ENCODE results near the gene RCAN2.

Gene RCAN2

GRCh38 chr6:46331461-46331860, 159.8 kb downstream of the RCAN2 start:
- no peak for DNase-seq

- DNase-seq = no peak
These were observed 161.7 kb downstream of the RCAN2 start for GRCh38 chr6:46329568-46329967.

- DNase-seq = no peak
These were observed 163.5 kb downstream of the RCAN2 start for GRCh38 chr6:46327779-46328178.

GRCh38 chr6:46325561-46326530, 165.4 kb downstream of the RCAN2 start:
- DNase-seq = peak in 12 of 14 donors; percentile 9 to 63 (median 50)

GRCh38 chr6:46324706-46325105, 166.5 kb downstream of the RCAN2 start:
- peak in 1 of 14 donors; percentile 21 for DNase-seq

- no peak for DNase-seq
These were observed 167.2 kb downstream of the RCAN2 start for GRCh38 chr6:46323966-46324622.

GRCh38 chr6:46323312-46323965, 167.8 kb downstream of the RCAN2 start:
- no peak for DNase-seq

- no peak for DNase-seq
These were observed 170.7 kb downstream of the RCAN2 start for GRCh38 chr6:46320505-46320904.

- DNase-seq = no peak
These were observed 175.7 kb downstream of the RCAN2 start for GRCh38 chr6:46315589-46315988.

- no peak for DNase-seq
These were observed 178.6 kb downstream of the RCAN2 start for GRCh38 chr6:46312654-46313053.

GRCh38 chr6:46310196-46310595, 181.1 kb downstream of the RCAN2 start:
- DNase-seq = no peak

- no peak for DNase-seq
These were observed 184.8 kb downstream of the RCAN2 start for GRCh38 chr6:46306431-46306830.

- no peak for DNase-seq
These were observed 185.4 kb downstream of the RCAN2 start for GRCh38 chr6:46305833-46306232.

GRCh38 chr6:46305236-46305635, 186.0 kb downstream of the RCAN2 start:
- DNase-seq = no peak

- DNase-seq = no peak
These were observed 188.4 kb downstream of the RCAN2 start for GRCh38 chr6:46302816-46303215.

- DNase-seq = no peak
These were observed 189.1 kb downstream of the RCAN2 start for GRCh38 chr6:46302176-46302575.

- DNase-seq = no peak
These were observed 192.0 kb downstream of the RCAN2 start for GRCh38 chr6:46299253-46299652.

GRCh38 chr6:46296586-46296985, 194.7 kb downstream of the RCAN2 start:
- no peak for DNase-seq

- no peak for DNase-seq
These were observed 197.5 kb downstream of the RCAN2 start for GRCh38 chr6:46293641-46294316.

- DNase-seq = no peak
These were observed 199.4 kb downstream of the RCAN2 start for GRCh38 chr6:46291880-46292279.

- DNase-seq = no peak
These were observed 200.0 kb downstream of the RCAN2 start for GRCh38 chr6:46291275-46291633.

GRCh38 chr6:46290421-46291274, 200.6 kb downstream of the RCAN2 start:
- no peak for DNase-seq

Data from C1 segment of cervical spinal cord (tissue), 14 donors.